Posterior vena cava (tissue), 2 donors: ENCODE data around the gene ACP1. TPM values are rescaled to one million over a fixed set of nuclear protein-coding genes. Genes with fewer than 3 reads are reported as not detected.
"Not testable (repeated sequence)": the region's sequence is repeated elsewhere in the genome, so short reads cannot be mapped to it uniquely, and the experiment has no call there.

Experiments
- DNase-seq: peaks from one replicate; pipeline ENCODE4 v3.0.0-alpha.2; 2020; ENCODE audit warnings: low spot score
- intact Hi-C, 2 donors: fragments of 100-400 bp; cut with DNase I; formaldehyde crosslinking; loops; one replicate each; pipeline versions ENCODE4 v1.14.1 to v1.14.2; 2022 to 2023
- total RNA-seq, 2 donors: library from RNA; stranded (reverse); fragmentation: NEBNext Ultra II Directional; extraction: Animal tissue kit (Norgen Biotek cat#: 25700); gene quantifications; one replicate each; pipeline ENCODE4 v1.2.1, GENCODE V29; 2021
- donor health status: DM: yes; HTN: yes; CAD: no.
- donor health status: DM: yes; HTN: yes; CAD: no.

ACP1 gene
- total RNA-seq, 2 donors from 2014 or later = 50.9 to 54.0 TPM

DNA sequence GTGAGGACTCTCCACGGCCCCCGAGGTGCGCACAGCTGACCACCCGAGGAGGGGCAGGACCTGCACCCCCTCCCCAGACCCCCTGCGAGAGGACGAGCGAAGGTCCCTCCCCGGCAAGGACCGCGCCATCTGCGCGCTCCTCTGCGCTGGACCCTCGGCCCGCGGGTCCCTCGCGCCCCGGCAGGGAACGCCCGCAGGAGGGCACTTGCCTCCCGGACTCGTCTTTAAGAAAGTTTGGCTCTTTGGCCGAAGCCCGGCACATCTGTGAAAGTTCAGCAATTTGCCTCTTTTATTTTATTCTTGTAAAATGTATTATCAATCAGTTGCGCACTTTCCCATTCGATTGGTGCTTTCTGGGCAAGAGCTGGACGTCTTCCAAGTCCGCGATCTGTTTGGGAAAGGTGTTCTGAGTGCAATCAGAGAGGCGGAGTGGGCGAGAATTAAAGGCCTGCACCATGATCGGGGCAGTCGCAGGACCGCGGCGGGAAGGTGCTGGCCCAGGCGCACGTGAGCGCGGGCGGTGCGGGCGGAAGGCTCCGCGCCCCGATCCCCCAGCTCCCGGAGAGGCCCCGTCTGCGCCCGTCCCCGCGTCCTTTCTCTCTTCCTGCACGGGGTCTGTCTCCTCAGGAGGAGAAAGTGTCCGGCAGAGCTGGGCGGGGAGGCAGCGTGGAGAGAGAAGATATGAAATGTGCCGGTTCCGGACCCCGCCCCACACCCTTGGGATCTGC, 24.8 kb downstream of the ACP1 start:
- peak; percentile 84 for DNase-seq
- intact Hi-C loops = loop anchor here in 1 of 2 donors (1.0 to 2.0 kb wide), 2 partner anchors 339 to 347 kb away; no protein-coding TSS in a partner anchor

- intact Hi-C loops = no loop called here
- peak; percentile 93 for DNase-seq
These were observed 25.5 kb downstream of the ACP1 start for GRCh38 chr2:290090-290722.

- intact Hi-C loops = no loop called here
These were observed 30.3 kb downstream of the ACP1 start for GRCh38 chr2:295090-295489.

GRCh38 chr2:296354-296753, 31.6 kb downstream of the ACP1 start:
- DNase-seq = no peak
- intact Hi-C loops = no loop called here

More at GRCh38 chr2:295090-295489, 30.3 kb downstream of the ACP1 start:
- DNase-seq = no peak

DNA sequence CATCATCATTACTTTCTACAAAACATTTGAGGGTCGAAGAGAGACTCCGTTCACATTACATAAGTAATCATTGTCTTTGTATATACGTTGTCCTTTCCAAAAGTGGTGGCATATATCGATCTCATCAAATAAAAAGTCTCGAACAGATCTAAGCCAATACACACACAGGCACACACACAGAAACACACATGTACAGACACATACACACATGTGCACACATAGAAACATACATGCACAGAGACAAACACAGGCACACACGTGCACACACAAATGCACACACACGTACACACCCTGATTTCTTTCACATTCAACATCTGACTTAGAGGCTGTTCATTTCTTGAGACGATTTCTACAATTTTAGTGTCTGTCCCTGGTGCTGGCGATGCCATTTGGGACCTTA, 40.6 kb downstream of the ACP1 start:
- intact Hi-C loops = no loop called here
- DNase-seq = no peak

DNA sequence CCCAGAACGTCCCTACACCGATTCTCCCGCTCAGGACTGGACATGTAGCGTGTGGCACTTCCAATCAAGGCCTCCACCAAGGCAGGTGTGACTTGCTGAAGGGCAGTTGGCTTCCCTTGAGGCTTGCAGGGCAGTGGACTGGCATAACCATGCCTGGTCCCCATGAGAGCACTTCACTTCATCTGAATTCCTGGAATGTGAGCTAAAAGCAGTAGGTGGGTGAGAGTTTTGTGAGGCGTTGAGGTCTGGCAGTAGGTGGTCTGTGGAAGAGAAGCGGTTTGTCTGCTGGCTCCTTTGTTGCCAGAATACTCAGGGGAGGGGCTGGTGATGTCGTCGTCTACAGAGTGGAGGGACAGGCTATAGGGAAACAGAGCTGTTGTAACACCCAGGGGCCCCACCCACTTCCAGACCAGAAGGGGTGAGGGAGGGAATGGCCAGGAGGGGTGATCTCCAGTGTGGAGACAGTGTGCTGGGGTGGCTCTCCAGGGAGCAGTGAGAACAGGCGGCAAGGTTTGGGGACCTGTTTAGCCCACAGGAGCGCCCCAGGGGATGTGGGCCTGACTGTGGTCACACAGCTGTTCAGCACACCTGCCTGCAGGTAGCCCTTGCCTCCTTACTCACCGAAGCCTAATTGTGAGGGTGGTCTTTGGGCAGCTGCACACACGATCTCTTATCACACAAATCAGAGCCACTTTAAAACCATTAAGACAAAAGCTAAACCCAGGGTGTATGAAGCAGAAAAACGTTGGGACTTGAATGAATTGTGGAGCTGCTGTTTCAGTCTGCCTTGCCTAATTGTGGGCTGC, 44.6 kb downstream of the ACP1 start:
- intact Hi-C loops = no loop called here
- no peak for DNase-seq

DNA sequence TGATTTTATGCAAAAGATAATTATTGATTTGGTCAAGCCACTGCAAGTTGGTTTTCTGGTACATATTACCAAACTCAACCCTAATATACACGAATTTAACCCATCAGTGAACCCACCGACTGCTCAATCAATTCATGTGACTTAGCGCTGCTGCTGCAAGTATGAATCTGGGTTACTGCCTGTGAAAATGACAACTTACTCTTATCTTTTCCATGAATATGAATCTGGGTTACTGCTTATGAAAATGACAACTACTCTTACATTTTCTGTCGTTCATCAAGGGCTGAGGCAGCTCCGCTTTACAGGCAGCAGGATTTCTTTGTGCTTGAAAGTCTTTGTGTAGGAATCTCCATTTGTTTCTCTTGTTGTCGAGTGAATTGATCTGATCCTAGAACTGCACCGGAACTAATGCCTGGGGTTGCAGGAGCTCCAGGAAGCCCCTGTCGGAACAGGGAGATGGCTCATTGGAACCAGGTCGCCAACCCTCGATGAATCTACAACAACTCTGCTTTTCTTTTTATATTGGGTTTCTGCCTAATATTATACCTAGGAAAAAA, 45.3 kb downstream of the ACP1 start:
- no peak for DNase-seq
- intact Hi-C loops = no loop called here

GRCh38 chr2:310994-311393, 46.2 kb downstream of the ACP1 start:
- intact Hi-C loops = no loop called here
- DNase-seq = no peak

- no peak for DNase-seq
- intact Hi-C loops = no loop called here
These were observed 49.2 kb downstream of the ACP1 start for GRCh38 chr2:313991-314390.

DNA sequence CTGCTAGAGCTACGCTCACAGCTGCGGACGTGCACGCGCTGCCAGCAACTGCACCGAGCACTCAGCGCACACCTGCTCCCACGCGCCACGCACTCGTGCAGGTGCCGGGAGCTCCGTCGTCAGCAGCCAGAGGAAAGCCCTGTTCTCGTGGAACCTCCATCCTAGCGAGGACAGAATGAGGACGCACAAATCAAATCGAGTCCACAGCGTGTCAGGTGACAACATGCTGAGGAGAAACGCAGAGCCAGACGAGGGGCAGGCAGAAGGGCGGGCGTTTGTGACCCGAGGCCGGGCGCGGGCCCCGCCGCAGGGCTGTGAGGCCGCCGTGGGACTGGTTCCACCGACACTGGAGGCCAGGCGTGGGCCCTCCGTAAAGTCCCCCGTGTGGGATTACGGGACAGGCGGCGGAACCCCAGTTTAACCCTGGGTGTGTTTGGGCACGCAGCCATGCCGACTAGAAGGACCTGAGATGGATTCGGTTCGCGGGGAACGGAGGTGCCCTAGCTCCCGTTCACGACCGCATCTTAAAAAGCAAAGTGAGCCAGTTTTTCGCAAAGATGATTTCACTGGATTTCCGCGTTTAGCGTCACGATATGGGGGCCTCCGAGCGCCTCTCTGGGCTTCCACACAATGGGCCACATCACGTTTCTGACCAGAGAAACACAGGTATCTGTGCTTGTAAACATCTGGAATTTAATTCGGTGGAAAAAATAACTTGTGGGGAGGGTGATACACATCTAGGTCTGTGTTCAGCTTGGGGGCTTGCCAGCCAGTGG, 50.0 kb downstream of the ACP1 start:
- no peak for DNase-seq
- intact Hi-C loops = no loop called here

DNA sequence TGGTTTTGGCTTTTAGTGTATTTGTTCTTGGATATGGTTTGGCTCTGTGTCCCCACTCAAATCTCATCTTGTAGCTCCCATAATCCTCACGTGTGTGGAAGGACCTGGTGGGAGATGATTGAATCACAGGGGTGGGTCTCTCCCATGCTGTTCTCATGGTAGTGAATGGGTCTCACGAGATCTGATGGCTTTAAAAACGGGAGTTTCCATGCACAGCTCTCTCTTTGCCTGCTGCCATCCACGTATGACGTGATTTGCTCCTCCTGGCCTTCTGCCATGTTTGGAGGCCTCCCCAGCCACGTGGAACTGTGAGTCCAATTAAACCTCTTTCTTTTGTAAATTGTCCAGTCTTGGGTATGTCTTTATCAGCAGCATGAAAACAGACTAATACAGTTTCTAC, 51.2 kb downstream of the ACP1 start:
- intact Hi-C loops, DNase-seq: not testable (repeated sequence)

DNA sequence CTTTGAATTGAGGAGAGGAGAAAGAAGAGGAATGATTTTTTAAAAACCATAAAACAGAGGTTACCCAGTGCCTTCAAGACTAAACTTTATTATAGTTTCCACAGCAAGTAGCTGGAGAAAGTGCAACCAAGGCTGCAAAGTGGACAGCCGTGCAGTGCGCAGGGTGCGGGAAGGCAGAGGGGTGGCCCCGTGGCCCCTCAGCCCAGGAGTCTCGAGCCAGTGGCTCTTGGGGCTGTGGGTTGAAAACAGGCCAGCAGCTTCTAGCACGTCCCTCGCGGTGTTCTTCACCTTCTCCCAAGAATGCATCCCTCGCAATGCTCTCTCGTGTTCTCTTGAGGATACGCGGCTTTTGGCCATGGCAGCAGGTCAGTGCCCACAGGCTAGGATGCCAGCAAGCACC, 51.6 kb downstream of the ACP1 start:
- no peak for DNase-seq
- intact Hi-C loops = no loop called here

GRCh38 chr2:317501-318424, 53.0 kb downstream of the ACP1 start:
- no peak for DNase-seq
- intact Hi-C loops = no loop called here

GRCh38 chr2:319059-319600, 54.4 kb downstream of the ACP1 start:
- intact Hi-C loops = no loop called here
- no peak for DNase-seq

- intact Hi-C loops = no loop called here
- DNase-seq = no peak
These were observed 55.8 kb downstream of the ACP1 start for GRCh38 chr2:320561-320960.

GRCh38 chr2:322326-322725, 57.6 kb downstream of the ACP1 start:
- intact Hi-C loops = no loop called here
- DNase-seq = no peak

DNA sequence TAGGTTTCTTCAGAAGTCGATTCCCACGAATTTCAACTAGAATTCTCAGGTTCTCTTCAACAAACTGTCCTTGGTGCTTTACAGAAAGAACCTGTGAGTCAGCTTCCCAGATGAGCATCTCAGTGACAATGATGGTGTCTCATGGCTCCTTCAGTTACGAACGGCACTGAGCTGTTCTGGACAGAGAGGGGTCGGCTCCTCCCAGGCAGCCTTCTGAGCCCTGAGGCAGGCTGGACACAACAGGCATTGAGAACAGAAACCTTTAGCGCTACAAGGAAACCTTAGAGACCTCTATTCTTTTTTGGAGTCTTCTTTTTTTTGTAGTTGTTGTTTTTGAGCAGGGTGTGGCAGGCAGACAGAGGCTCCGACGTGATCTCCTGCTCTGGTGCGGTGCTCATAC, 58.3 kb downstream of the ACP1 start:
- intact Hi-C loops = no loop called here
- no peak for DNase-seq
